ENCODE measurements around the gene GRPEL1.

DNA sequence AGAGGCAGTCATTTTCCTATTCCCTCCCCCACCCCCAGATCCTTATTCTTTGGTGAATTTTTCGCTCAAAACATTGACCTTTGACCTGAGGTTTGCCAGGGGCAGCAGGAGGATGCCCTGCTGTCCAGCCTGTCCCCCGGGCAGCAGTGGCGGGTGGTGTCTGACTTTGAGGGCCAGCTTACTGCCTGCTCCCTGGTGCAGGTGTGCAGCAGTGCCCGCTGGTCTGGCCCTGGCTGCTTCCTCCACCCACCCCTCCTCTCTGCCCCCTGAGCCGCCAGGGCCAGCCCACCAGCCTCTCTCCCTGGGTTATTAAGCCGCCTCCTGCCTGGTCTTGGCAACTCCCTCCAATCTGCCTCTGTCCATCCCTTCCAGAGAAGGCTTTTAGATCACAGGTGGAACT is 40.8 kb upstream of the GRPEL1 start:
- TF ChIP-seq POLR2AphosphoS5 (IDR thresholded peaks at IDR 0.05; ENCODE audit: insufficient read depth in 1 of 2, low read depth in 1 of 2): no peak
- TF ChIP-seq, protein P1, sequence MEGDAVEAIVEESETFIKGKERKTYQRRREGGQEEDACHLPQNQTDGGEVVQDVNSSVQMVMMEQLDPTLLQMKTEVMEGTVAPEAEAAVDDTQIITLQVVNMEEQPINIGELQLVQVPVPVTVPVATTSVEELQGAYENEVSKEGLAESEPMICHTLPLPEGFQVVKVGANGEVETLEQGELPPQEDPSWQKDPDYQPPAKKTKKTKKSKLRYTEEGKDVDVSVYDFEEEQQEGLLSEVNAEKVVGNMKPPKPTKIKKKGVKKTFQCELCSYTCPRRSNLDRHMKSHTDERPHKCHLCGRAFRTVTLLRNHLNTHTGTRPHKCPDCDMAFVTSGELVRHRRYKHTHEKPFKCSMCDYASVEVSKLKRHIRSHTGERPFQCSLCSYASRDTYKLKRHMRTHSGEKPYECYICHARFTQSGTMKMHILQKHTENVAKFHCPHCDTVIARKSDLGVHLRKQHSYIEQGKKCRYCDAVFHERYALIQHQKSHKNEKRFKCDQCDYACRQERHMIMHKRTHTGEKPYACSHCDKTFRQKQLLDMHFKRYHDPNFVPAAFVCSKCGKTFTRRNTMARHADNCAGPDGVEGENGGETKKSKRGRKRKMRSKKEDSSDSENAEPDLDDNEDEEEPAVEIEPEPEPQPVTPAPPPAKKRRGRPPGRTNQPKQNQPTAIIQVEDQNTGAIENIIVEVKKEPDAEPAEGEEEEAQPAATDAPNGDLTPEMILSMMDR (IDR thresholded peaks at IDR 0.05): no peak

Measured in vagina (tissue), 2 donors.